Endodermal cell (in vitro differentiated cells): ENCODE measurements around the gene IQGAP1. TPM values are rescaled to one million over a fixed set of nuclear protein-coding genes. Genes with fewer than 3 reads are reported as not detected.

Source experiments
- DNase-seq: peaks from one replicate; pipeline ENCODE4 v3.0.0-alpha.2; 2017
- H3K27ac ChIP-seq: 2 replicates; pipeline ENCODE4 v1.5.1; 2013; ENCODE audit warnings: mild to moderate bottlenecking, low read depth, low read length, moderate library complexity
- H3K27me3 ChIP-seq: 2 replicates; pipeline ENCODE4 v1.6.1; 2013; ENCODE audit warnings: mild to moderate bottlenecking, low read length, moderate library complexity; ENCODE audit not compliant: insufficient read depth, control insufficient read depth, poor library complexity, severe bottlenecking
- H3K36me3 ChIP-seq: 2 replicates; pipeline ENCODE4 v1.7.0; 2013; ENCODE audit warnings: mild to moderate bottlenecking, low read length, moderate library complexity; ENCODE audit not compliant: control insufficient read depth, insufficient read depth
- H3K4me1 ChIP-seq: one replicate; pipeline ENCODE4 v1.7.0; 2013; ENCODE audit warnings: low read length; ENCODE audit not compliant: control insufficient read depth, insufficient read depth
- H3K4me3 ChIP-seq: 2 replicates; pipeline ENCODE4 v1.5.1; 2013; ENCODE audit warnings: mild to moderate bottlenecking, low read length, moderate library complexity
- H3K9ac ChIP-seq: 2 replicates; pipeline ENCODE4 v1.6.1; 2013; ENCODE audit warnings: mild to moderate bottlenecking, low read length, moderate library complexity; ENCODE audit not compliant: poor library complexity, severe bottlenecking; ENCODE audit errors: extremely low read depth
- H3K9me3 ChIP-seq: 2 replicates; pipeline ENCODE4 v1.6.1; 2013; ENCODE audit warnings: mild to moderate bottlenecking, low read length, moderate library complexity; ENCODE audit not compliant: control insufficient read depth
- H3K27ac Mint-ChIP-seq: 2 replicates; pipeline ENCODE4 v1.8.0; 2020; ENCODE audit warnings: mixed read lengths
- H3K27me3 Mint-ChIP-seq: 2 replicates; pipeline ENCODE4 v1.8.0; 2021; ENCODE audit warnings: mild to moderate bottlenecking, mixed read lengths; ENCODE audit not compliant: insufficient read depth
- H3K36me3 Mint-ChIP-seq: 2 replicates; pipeline ENCODE4 v1.8.0; 2020; ENCODE audit warnings: low read depth, mixed read lengths
- H3K4me1 Mint-ChIP-seq: 2 replicates; pipeline ENCODE4 v1.8.0; 2020; ENCODE audit warnings: mixed read lengths
- H3K4me3 Mint-ChIP-seq: 2 replicates; pipeline ENCODE4 v1.8.0; 2020; ENCODE audit warnings: mild to moderate bottlenecking, moderate library complexity, mixed read lengths
- H3K9me3 Mint-ChIP-seq: 2 replicates; pipeline ENCODE4 v1.8.0; 2020; ENCODE audit warnings: mild to moderate bottlenecking, mixed read lengths
- WGBS, 2 experiments: methylation state at CpG; one replicate each; pipeline versions ENCODE4 v1.1.5 to v1.1.7; 2013; ENCODE audit warnings: missing lambda C conversion rate in 2 of 2, mixed read lengths in 1 of 2; ENCODE audit not compliant: insufficient coverage in 1 of 2, insufficient read length in 1 of 2; 5-methylcytosine and 5-hydroxymethylcytosine counted together
- total RNA-seq, 2 donors: library from RNA; stranded (reverse); fragmentation: NEBNext Ultra II Directional in 1 of 2; extraction: Animal tissue kit (Norgen Biotek cat#: 25700) in 1 of 2; gene quantifications; 2 replicates in 1 of 2; 3 replicates in 1 of 2; pipeline ENCODE4 v1.2.1, GENCODE V29; 2021
- TF ChIP-seq, protein P1 (sequence below): fragments of 200-600 bp; sonication (generic); conservative IDR thresholded peaks from 2 replicates; pipeline ENCODE4 v1.5.0; 2021; ENCODE audit warnings: antibody characterized with exemption, mild to moderate bottlenecking

Gene IQGAP1
- total RNA-seq, 2 donors from 2014 or later = 94.4 to 124 TPM

- Histone ChIP-seq H3K9ac (no peak overlapping the region), H3K4me1 (no peaks in the 10 kb centered on the region), H3K9me3 (no peaks in the 10 kb centered on the region), H3K27me3 (no peaks in the 10 kb centered on the region), H3K4me3 (no peak overlapping the region), H3K36me3 (peaks cover 95% of the 10 kb centered on the region), H3K27ac (no peak overlapping the region)
- H3K27ac Mint-ChIP-seq = no peak overlapping the region
- H3K4me3 Mint-ChIP-seq = no peak overlapping the region
- WGBS, 2 experiments = 90 to 100% methylated on average over 1 of the region's 1 CpG
- no peaks in the 10 kb centered on the region for H3K27me3 Mint-ChIP-seq
- H3K36me3 Mint-ChIP-seq = peaks cover 61% of the 10 kb centered on the region
- no peaks in the 10 kb centered on the region for H3K4me1 Mint-ChIP-seq
- TF ChIP-seq, protein P1, sequence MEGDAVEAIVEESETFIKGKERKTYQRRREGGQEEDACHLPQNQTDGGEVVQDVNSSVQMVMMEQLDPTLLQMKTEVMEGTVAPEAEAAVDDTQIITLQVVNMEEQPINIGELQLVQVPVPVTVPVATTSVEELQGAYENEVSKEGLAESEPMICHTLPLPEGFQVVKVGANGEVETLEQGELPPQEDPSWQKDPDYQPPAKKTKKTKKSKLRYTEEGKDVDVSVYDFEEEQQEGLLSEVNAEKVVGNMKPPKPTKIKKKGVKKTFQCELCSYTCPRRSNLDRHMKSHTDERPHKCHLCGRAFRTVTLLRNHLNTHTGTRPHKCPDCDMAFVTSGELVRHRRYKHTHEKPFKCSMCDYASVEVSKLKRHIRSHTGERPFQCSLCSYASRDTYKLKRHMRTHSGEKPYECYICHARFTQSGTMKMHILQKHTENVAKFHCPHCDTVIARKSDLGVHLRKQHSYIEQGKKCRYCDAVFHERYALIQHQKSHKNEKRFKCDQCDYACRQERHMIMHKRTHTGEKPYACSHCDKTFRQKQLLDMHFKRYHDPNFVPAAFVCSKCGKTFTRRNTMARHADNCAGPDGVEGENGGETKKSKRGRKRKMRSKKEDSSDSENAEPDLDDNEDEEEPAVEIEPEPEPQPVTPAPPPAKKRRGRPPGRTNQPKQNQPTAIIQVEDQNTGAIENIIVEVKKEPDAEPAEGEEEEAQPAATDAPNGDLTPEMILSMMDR = no peak
- H3K9me3 Mint-ChIP-seq = no peaks in the 10 kb centered on the region
- DNase-seq = no peak
Observed at GRCh38 chr15:90470453-90470852, 82.4 kb downstream of the IQGAP1 start.

DNA sequence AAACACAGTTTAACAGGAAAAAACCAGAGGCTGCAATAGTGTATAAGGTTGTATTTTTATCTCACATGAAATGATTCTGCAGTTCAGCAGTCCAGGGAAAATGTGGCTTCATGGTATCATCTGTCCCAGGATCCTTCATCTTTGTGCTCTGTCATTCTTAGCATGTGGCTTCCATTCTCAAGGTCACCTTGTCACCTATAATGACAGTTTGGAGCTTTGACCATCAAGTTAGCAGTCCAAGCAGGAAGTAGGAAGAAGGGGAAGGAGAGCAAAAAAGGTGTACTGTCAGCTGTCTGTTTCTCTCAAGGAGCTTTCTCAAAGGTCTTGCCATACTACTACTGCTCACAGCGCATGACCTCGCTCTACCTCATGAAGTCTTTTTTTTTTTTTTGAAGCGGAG is 83.1 kb downstream of the IQGAP1 start:
- H3K27me3 ChIP-seq = no peaks in the 10 kb centered on the region
- no peak overlapping the region for H3K9ac ChIP-seq
- no peak overlapping the region for H3K27ac ChIP-seq
- Mint-ChIP-seq H3K4me1 (no peaks in the 10 kb centered on the region), H3K36me3 (peaks cover 54% of the 10 kb centered on the region), H3K27me3 (no peaks in the 10 kb centered on the region), H3K9me3 (no peaks in the 10 kb centered on the region), H3K27ac (peak overlapping the region; percentile 2), H3K4me3 (no peak overlapping the region)
- H3K4me3 ChIP-seq = no peak overlapping the region
- no peaks in the 10 kb centered on the region for H3K4me1 ChIP-seq
- DNase-seq = no peak
- H3K9me3 ChIP-seq = no peaks in the 10 kb centered on the region
- TF ChIP-seq, protein P1 = no peak
- 99% methylated on average over 3 of the region's 3 CpGs; no CpG with 5 or more reads in 1 of the 2 experiments for WGBS, 2 experiments
- H3K36me3 ChIP-seq = peaks cover 93% of the 10 kb centered on the region

- no peak overlapping the region for H3K27ac ChIP-seq
- no peak overlapping the region for H3K27ac Mint-ChIP-seq
- no peaks in the 10 kb centered on the region for H3K27me3 Mint-ChIP-seq
- TF ChIP-seq, protein P1 = no peak
- H3K36me3 ChIP-seq = peaks cover 95% of the 10 kb centered on the region
- H3K4me3 Mint-ChIP-seq = no peak overlapping the region
- H3K9me3 ChIP-seq = no peaks in the 10 kb centered on the region
- WGBS, 2 experiments = 90% methylated on average over 4 of the region's 4 CpGs; no CpG with 5 or more reads in 1 of the 2 experiments
- no peaks in the 10 kb centered on the region for H3K27me3 ChIP-seq
- H3K4me1 ChIP-seq = no peaks in the 10 kb centered on the region
- peaks cover 55% of the 10 kb centered on the region for H3K36me3 Mint-ChIP-seq
- DNase-seq = no peak
- H3K4me1 Mint-ChIP-seq = no peaks in the 10 kb centered on the region
- no peak overlapping the region for H3K4me3 ChIP-seq
- H3K9ac ChIP-seq = no peak overlapping the region
- no peaks in the 10 kb centered on the region for H3K9me3 Mint-ChIP-seq
Observed at GRCh38 chr15:90471769-90472168, 83.7 kb downstream of the IQGAP1 start.
